HG02981 (cell line): Measurements from ENCODE around the gene ABCA5.
A peak's percentile ranks its signal among the peaks of the same experiment; 100 is the strongest.
"Not testable (repeated sequence)": the region's sequence is repeated elsewhere in the genome, so short reads cannot be mapped to it uniquely, and the experiment has no call there.

Experiments used
- ATAC-seq: cut with Tn5 transposase; IDR thresholded peaks from one replicate; pipeline ENCODE4 v1.9.1; 2021; ENCODE audit warnings: mild to moderate bottlenecking, moderate library complexity; ENCODE audit not compliant: unreplicated experiment

ABCA5 gene

DNA sequence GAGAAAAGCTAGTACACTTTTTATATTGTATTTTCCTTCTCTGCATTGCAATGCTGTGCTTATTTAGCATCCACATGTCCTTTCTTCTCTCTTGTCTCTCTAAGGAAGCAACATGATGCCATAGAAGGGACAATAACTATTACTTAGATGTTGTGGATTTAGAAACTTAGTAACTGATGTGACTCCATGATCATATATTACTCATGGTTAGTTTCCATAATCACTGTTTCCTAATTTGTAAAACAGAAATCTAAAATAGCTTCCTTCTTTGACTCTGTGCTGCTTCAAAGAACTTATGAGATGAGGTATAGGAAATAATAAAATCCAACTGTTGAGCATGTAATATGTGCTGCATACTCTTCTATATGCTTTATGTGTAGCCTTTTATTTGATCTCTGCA, 6.6 kb upstream of the ABCA5 start:
- ATAC-seq: no peak

DNA sequence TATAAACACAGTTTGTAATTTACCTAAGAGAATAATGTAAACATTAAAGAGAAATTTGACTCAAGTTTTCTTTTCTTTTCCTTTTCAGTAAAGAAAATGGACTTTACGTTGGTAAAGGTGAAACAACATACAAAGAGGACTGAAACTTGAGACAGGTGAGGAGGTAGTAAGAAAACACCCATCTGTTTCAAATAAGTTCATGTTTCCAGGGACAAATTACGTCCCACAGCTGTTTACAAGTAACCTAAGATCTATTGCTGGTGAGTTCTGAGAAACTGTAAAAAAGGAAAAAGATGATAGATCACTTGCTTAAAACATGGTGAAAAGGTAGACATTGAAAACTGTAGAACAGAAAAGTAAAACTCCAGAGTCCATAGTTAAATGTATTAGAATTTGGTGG, 4.8 kb upstream of the ABCA5 start:
- ATAC-seq: no peak

DNA sequence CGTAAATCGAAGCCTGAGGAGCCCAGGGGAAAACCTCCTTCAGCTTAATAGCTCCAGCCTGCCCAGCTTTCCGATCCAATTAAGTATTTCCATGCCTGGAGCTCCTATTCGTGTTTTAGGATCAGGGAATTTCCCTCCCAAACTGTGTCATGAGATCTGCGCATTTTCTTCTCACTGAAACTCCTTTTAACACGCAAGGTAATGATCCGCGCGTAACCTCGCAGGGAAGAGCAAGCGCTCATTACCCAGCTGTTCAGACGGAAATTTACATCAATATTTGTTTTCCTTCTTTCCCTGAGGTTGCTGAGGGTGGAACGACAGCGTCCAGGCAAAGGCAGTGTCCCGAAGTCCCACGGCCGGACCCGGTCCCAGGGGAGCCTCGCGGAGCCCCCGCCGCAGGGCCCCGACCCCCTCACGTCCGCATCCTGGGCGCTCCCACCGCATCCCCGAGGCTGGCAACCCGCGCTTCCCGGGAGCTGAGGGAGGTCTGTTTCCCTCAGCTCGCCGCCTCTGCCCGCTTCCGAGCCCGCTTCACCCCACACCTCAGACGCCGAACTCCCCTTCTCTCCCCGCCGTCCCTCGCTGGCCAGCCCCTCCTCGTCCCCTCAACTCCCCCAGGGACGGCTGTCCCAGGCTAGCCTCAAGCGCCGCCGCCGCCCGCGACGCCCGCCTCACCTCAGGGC, 415 bp downstream of the ABCA5 start:
- ATAC-seq: peak; percentile 0

DNA sequence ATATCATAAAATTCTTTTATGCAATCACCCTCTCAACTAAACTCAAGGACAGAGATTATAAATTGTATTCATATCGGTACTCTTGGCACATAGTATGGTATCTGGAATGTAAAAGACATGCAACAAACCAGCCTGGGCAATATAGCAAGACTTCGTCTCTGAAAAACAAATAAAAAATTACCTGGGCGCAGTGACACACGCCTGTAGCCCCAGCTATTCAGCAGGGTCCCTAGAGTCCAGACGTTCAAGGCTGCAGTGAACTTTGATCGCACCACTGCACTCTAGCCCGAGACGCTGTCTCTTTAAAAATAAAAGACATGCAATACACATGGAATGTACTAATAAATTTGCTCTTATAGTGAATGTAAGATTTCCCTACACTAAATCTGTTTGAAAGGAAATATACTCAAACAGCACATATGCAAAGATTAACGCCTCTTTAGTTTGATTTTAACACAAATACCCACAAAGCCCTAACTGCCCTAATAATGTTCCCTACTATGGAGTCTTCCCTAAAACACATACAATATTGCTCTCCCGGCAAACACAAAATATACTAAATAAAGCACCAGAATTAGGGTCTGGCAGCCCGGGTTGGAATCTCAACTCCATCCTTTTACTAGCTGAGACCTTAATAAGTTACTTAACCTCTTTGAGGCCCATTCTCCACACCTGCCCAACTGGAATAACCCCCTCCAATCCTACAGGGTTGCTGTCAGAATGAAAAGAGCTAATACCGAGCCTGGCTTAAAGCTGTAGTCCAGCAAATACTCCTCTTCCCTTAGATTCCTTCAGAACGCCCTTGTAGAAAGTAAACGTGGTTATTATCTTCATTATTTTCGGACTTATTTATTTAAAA, 1.2 kb downstream of the ABCA5 start:
- no peak for ATAC-seq

DNA sequence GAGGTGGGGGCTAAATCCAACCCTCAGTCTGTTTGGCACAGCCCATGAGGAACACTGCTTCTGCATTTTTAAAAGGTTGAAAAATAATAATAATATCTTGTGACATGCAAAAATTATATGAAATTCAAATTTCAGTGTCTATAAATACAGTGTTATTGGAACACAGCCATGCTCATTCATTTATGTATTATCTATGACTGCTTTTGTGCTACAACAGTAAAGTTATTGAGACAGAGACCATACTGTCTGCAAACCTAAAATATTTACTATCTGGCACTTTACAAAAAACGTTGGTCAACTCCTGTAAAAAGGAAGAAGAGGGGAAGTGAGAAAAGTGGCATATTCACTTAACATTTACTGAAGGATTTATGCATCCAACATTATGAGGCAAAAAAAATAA, 3.1 kb downstream of the ABCA5 start:
- ATAC-seq: no peak

DNA sequence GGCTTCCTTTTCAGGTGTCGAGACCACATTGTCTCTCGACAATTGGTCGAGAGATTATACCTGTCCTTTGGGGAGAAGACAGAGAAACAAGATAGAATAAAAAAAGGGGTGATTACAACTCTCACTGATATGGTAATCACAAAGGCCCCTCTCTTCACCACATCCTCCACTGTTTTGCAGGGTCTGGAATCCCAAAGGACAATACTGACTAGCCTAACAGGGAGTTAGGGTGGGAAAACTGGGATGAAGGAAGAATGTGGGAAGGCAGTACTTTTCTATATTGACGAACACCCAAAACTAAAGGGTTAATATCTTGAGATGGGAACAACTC, 6.1 kb downstream of the ABCA5 start:
- ATAC-seq: no peak

DNA sequence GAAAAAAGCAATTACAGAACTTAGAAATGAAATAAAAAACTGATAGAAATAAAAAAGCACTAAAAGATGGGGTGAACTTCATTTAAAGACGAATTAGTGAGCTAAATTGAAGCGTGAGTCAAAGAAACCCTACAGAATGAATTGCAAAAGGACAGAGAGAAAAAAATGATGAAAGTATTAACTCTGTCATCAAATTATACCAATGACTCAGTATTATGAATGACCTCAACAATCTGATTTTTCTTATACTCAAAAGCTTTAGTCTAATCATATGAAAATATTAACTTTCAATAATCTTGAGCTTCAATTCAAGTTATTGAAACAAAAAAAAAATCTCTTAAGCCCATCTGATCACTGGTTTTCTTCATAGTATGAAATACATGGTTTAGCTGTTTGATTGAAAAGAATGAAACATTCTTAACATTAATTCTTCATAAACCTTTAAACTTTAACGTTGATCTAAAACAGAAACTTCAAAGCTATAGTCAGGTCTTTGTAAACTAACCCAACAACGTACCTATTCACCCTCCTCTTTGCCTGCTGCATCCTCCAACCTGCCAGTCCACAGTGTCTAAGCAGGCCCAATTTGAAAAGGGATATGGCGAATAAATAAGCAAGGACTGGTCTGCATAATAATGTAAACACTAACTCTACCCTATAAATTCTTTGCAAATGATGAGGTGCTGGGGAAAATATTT, 6.6 kb downstream of the ABCA5 start:
- no peak for ATAC-seq

DNA sequence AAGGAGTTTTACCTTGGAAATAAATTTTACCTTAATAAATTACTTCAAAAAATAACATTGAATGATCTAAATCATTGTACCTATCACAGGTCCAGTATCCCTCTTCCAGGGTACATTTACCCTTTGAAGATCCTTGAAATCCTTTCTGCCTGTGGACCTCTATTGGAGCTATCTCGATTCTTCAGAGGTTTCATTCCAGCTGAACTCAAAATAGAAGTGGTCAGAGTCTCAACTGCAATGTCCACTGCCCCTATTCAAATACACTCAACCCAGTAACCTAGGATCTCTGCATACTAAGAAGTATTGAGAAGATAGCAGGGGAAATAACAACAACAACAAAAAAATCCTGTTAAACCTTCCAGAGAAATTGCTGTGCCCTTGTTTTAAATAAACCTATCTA, 9.3 kb downstream of the ABCA5 start:
- no peak for ATAC-seq

DNA sequence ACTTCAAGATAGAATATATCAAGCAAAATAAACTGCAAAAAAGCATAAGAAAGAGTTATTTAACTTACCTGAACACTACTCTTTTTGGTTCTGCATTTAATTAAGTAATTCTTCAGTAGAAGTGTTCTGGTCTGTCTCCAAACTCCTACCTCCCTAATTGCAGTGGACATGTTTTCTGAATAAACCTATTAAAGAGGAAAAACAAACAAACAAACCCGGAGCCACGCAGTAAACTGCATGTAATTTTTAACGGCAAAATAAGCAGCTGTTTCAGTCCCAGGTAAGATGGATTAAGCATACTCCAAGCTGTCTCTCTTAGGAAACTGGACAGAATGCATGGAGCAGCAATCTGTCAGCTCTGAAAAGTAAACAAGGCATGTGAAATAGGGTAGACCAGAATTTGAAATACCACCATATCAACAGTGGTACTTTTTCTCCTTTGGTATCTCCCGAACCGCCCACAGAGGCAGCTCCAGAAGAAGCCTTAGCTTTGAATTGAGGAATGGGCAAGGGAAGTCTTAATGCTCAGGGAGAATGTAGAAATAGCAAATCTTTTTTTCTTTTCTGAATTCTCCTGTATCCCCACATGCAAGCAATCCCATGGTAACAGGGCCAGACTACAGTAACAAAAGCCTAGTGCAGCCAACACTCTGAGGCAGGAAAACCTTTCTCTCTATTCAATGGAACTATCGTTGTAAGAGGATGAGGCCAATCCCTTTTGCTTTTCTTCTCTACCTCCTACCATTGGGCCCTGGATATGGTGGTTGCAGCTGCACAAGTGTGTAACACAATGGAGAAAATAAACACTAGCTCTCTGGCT, 12.5 kb downstream of the ABCA5 start:
- ATAC-seq: no peak

DNA sequence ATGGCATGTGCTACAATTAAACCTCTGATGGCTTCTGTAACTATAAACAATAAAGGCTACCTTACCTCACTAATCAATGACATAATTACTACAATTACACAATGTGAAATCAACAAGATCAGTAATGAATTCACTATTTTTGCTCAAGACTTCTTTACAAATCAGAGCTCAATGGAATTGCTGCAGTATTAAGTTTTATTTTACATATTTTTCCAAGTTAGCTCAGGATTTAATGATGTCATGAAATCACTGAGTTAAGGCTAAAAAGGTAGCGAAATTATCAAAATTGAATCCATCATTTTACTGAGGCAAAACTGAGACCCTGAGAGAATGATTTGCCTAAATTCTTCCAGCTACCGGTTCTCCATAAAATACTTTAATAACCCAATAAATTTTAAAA, 21.8 kb downstream of the ABCA5 start:
- no peak for ATAC-seq

DNA sequence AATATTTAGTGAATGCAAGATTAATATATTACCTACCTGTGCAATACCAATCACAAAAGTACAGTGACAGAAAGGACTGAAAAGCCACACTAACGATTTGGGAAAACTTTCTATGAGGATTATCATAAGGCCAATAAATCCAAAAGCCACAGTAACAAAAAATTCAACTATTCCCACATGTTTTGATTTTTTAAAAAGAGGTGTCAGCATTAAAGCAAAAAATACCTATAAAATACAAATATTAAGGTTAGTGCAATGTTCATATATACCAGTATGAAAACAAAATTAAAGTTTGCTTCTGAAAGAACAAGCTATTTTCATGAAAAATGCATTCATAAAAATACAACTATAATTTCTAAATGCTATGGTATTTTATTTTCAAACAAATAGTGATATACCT, 24.3 kb downstream of the ABCA5 start:
- no peak for ATAC-seq

DNA sequence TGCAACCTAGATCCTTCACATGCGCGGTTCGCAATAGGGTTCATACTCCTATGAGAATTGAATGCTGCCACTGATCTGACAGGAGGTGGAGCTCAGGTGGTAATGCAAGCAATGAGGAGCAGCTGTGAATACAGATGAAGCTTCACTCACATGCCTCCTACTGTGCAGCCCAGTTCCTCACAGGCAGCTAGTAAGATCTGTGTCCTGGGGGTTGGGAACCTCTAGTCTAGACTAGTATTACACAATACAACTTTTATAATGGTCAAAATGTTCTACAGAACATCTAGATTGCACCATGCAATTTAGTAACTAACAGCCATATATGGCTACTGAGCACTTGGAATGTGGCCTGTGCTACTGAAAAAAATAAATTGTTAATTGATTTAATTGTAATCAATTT, 26.7 kb downstream of the ABCA5 start:
- no peak for ATAC-seq

DNA sequence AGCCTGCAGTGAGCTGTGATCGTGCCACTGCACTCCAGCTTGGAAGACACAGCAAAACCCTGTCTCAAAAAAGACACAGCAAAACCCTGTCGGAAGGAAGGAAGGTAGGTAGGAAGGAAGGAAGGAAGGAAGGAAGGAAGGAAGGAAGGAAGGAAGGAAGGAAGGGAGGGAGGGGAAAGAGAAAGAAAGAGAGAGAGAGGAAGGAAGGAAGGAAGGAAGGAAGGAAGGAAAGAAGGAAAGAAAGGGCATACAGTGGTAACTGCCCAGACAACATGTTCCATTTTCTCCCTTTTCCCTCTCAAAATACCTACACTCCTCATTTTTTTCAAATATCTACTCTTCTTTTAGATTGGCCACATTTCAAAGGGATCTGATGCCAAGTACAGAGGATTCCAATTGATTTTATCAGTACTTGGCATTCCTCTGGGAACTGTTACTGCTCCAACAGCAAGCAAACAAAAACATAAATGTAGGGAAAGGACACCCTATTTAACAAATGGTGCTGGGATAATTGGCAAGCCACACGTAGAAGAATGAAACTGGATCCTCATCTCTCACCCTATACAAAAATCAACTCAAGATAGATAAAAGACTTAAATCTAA, 28.7 kb downstream of the ABCA5 start:
- not testable (repeated sequence) for ATAC-seq

DNA sequence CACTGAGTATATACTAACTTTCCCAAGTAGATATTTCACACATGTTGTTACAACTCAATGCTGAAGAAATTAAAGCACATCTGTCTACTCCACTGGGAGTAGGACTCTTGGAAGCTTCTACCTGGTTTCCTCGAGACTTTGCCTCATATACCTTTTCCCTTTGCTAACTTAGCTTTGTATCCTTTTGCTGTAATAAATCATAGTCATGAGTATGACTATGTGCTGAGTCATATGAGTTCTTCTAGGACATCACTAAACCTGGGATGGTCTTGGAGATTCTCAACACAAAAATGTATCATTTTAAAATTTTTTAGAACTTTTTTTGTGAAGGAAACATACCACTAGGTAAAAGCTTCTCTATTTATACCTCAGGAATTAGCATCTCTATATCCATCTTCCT, 39.8 kb downstream of the ABCA5 start:
- no peak for ATAC-seq

DNA sequence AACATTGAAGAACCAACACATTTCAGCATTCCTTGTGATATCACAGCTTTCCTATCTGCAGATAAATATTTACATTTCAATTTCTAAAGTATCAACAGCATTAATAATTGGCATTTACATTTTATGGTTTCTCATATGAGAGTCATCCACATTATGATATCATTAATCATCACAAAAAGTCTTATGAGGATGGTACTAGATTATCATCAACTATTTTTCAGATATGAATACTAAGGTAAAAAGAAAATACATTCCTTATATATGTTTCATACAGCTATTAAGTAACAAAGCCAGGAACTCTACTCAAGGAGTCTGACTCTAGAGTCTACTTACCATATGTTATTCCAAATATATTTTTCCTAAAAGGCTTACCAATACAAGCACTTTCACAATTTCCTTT, 40.7 kb downstream of the ABCA5 start:
- no peak for ATAC-seq

DNA sequence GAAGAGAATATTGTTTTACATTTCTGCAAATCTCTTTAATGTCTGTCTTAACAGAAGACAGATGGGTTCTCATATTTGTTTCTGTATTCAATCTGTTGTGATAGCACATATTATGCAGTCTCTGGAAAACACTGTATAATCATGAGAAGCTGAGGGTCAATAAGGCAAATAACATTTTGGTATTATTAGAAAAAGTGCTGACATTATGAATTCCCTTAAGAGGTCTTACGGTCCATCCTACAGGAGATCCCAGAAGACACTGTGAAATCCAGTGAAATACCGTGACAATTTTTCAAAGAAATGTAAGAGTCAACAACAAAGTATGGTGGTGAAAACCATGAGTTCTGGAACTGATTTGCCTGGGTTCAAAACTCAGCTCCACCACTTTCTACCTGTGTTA, 42.3 kb downstream of the ABCA5 start:
- no peak for ATAC-seq

DNA sequence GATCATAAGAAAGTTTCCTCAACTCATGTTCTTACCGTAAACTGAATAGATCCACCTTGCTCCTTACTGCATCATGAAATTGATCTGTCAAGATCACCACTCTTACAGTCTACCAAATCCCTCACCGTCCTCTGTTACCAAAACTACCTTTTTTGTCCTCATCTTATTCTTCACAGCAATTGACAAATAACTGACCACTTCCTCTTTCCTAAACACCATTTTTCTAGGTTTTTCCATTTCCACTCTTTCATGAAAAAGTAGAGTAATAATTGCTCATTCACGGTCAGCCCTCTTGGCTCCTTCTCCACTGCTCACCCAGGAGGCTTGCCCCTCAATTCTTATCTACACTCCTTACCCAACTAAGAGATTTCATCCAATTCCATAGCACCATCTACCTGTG, 44.9 kb downstream of the ABCA5 start:
- ATAC-seq: no peak

DNA sequence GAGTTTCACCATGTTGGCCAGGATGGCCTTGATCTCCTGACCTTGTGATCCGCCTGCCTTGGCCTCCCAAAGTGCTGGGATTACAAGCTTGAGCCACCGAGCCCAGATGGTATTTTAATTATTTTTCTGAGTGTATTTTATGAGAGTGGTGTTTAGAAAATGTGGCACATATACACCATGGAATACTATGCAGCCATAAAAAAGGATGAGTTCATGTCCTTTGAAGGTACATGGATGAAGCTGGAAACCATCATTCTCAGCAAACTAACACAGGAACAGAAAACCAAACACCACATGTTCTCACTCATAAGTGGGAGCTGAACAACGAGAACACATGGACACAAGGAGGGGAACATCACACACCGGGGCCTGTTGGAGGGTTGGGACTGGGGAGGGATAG, 50.7 kb downstream of the ABCA5 start:
- ATAC-seq: not testable (repeated sequence)

DNA sequence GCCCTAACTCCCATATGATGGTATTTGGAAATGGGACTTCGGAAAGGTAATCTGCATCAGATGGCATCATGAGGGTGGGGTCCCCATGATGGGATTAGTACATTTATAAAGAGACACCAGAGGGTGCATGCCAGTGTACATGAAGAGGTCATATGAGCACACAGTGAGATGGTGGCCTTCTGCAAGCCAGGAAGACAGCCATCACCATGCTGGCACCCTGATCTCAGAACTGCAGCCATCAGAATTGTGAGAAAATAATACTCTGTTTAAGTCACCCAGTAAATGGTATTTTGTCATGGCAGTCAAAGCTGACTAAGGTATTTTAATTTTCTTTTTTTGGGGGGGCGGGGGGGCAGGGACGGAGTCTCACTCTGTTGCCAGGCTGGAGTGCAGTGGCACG, 51.2 kb downstream of the ABCA5 start:
- no peak for ATAC-seq

DNA sequence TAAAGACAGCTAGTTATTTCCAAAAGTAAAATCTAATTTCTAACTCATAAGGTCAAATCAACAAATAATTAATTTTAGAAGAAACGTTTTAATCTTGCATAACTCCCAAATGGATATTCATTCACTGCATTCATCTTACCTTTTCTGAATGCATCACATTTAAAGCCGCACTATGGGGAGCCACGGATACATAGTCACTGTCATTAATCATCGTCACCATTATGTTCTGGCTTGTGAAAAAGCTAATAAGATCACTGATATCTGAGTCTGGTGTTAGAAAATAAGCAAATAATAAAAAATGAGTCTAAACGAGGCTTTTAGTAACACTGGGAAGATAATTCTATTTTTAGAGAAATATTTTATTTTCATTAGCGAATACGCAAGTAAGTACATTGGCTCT, 55.9 kb downstream of the ABCA5 start:
- no peak for ATAC-seq
